ENCODE measurements around the gene NOL3.
A peak's percentile ranks its signal among the peaks of the same experiment; 100 is the strongest.

The NOL3 gene

GRCh38 chr16:67187175-67187890 lies 17.0 kb downstream of the NOL3 start:
- no peak overlapping the region for H3K27ac Mint-ChIP-seq
- H3K4me1 Mint-ChIP-seq, result peaks cover 28% of the 10 kb centered on the region
- no peaks in the 10 kb centered on the region for H3K36me3 Mint-ChIP-seq (ENCODE audit: low read depth)
- no peak for DNase-seq
- H3K9me3 Mint-ChIP-seq, result peaks cover 3% of the 10 kb centered on the region
- peaks cover 40% of the 10 kb centered on the region for H3K27me3 Mint-ChIP-seq (ENCODE audit: low read depth, poor library complexity)
- TF ChIP-seq CTCF (IDR thresholded peaks at IDR 0.05), result no peak
- no peak overlapping the region for H3K4me3 Mint-ChIP-seq

DNA sequence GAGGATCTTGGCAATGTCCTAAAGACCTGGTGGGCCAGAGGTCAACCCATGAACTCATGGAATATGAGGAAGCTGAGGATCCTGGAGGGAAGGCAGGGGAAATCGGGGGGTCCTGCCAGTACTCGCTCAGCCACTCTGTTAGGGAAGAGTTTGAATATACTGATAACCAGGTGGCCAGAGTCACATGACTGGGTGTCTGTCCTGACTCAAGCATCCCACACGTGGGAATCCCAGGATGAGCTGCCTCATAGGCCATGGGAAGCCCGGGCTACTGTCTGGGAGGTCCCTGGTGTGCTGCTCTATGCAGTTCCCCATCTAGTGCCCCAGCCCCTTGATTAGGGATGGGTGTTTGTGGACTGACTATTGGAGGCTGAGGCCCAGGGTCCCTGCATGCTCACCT lies 18.0 kb downstream of the NOL3 start:
- H3K9me3 Mint-ChIP-seq, result peaks cover 3% of the 10 kb centered on the region
- no peak overlapping the region for H3K27ac Mint-ChIP-seq
- H3K27me3 Mint-ChIP-seq (ENCODE audit: low read depth, poor library complexity), result peaks cover 43% of the 10 kb centered on the region
- no peaks in the 10 kb centered on the region for H3K36me3 Mint-ChIP-seq (ENCODE audit: low read depth)
- no peak for DNase-seq
- peaks cover 37% of the 10 kb centered on the region for H3K4me1 Mint-ChIP-seq
- TF ChIP-seq CTCF (IDR thresholded peaks at IDR 0.05), result no peak
- no peak overlapping the region for H3K4me3 Mint-ChIP-seq

GRCh38 chr16:67188798-67189197 lies 18.5 kb downstream of the NOL3 start:
- Mint-ChIP-seq H3K9me3 (peaks cover 3% of the 10 kb centered on the region), H3K4me3 (no peak overlapping the region), H3K27me3 (ENCODE audit: low read depth, poor library complexity) (peaks cover 43% of the 10 kb centered on the region)

GRCh38 chr16:67190041-67190440 lies 19.7 kb downstream of the NOL3 start, which contains the start of gene EXOC3L1:
Gene EXOC3L1, minus strand, starts transcription at chr16:67190136. Its CDS starts 460 bp downstream, at chr16:67189676.
- H3K27ac Mint-ChIP-seq, result no peak within 1 kb of the TSS
- peaks cover 44% of the 10 kb centered on the region for H3K4me1 Mint-ChIP-seq
- TF ChIP-seq CTCF (IDR thresholded peaks at IDR 0.05), result no peak
- peaks cover 3% of the 10 kb centered on the region for H3K9me3 Mint-ChIP-seq
- no peak for DNase-seq
- peaks cover 12% of the 10 kb centered on the region for H3K36me3 Mint-ChIP-seq (ENCODE audit: low read depth)
- H3K4me3 Mint-ChIP-seq, result peak within 1 kb of the TSS; percentile 36
- H3K27me3 Mint-ChIP-seq (ENCODE audit: low read depth, poor library complexity), result peaks cover 33% of the 10 kb centered on the region

More at GRCh38 chr16:67188798-67189197, 18.5 kb downstream of the NOL3 start:
- no peak for DNase-seq
- no peak for TF ChIP-seq CTCF (IDR thresholded peaks at IDR 0.05)
- H3K4me1 Mint-ChIP-seq, result peaks cover 42% of the 10 kb centered on the region
- no peak overlapping the region for H3K27ac Mint-ChIP-seq
- H3K36me3 Mint-ChIP-seq (ENCODE audit: low read depth), result peaks cover 3% of the 10 kb centered on the region

DNA sequence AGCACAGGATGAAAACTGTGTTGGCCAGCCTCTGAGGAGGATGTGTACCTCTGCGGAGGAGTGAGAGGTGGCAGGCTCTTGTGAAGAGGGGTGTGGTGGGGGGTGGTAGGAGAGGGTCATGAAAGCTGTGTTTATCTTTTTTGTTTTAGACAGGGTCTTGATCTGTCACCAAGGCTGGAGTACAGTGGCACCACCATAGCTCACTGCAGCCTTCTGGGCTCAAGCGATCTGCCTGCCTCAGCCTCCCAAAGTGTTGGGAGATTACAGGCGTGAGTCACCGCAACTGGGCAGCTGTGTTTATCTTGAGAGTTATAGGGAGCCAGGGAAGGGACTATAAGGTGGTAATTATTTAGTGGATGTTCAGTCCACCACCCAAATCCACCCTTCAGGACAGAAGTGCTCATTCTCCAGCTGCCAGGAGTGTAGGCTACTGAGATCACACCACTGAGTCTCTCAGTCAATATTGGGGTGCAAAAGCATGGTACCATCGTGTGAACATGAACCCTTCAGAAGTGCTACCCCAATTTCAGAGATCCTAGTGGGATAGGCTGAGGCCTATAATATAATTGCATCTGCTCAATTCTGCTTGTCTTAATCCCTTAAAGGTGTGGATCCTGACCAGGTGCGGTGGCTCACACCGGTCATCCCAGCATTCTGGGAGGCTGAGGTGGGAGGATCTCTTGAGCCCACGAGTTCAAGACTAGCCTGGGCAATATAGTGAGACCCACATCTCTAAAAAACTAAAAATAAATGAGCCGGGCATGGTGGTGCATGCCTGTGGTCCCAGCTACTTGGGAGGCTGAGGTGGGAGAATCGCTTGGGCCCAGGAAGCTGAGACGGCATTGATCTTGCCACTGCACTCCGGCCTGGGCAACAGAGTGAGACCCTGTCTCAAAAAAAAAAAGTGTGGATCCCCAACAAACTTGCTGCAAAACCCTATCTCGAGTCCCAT lies 20.4 kb downstream of the NOL3 start:
- no peak for TF ChIP-seq CTCF (IDR thresholded peaks at IDR 0.05)
- Mint-ChIP-seq H3K4me1 (peaks cover 38% of the 10 kb centered on the region), H3K36me3 (ENCODE audit: low read depth) (peaks cover 18% of the 10 kb centered on the region), H3K4me3 (peak overlapping the region; percentile 92), H3K27me3 (ENCODE audit: low read depth, poor library complexity) (peaks cover 27% of the 10 kb centered on the region), H3K9me3 (no peaks in the 10 kb centered on the region), H3K27ac (no peak overlapping the region)
- no peak for DNase-seq
